DND-41 (cell line): ENCODE measurements around the gene RNASE8.

Experiments used
- CTCF ChIP-seq: IDR thresholded peaks from 2 replicates; pipeline ENCODE4 v1.5.1; 2012; ENCODE audit warnings: borderline replicate concordance, low read length, moderate library complexity, mild to moderate bottlenecking; ENCODE audit not compliant: poor library complexity, severe bottlenecking; ENCODE audit errors: extremely low read depth
- EZH2 ChIP-seq: IDR thresholded peaks from 3 replicates; pipeline ENCODE4 v1.6.1; 2012; ENCODE audit warnings: borderline replicate concordance, low read depth, mild to moderate bottlenecking, moderate library complexity, low read length, inconsistent platforms; ENCODE audit not compliant: severe bottlenecking

DNA sequence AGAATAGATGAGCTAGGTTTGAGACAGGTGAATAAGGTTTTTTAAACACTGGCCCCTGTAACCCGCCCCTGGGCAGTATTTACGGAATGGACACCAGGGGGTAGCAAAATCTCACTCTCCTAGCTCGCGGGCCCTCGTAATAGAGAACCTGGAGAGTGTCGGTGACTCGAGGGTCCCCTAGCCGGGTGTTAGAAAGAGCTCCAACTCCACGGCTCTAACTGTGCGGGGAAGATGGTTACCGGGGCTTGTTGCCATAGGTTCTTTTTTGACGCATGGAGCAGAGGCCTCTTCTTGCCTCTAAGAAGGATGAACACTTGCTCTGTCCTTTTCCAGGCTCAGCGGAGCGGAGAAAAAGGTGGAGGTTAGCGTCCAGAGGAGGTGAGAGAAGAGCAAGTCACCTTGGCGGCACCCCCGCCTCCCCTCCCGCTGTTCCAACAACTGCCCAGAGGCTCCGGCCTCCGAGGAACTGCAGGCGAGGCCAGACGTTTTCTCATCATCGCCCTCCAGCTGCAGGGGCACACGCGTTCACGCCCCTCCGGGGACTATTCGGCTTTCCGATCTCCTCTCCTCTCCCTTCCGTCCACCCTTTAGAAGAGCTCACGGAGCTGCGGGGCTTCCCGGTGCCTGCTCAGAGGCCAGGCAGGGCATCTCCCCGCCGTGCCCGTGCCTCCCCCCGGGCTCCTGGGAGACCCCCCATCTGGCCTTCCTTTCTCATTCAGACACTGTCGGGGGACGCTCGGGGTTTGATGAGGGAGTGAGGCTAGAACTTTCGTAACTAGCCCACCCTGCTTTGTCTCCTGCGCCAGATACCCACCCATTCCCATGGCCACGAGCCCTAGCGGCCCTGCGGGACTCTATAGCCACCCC lies 11.1 kb downstream of the RNASE8 start:
- TF ChIP-seq CTCF (peak; percentile 54), EZH2 (no peak)
